Sigmoid colon (tissue), 4 donors: ENCODE data around the gene KLHL26.

Source experiments
- CTCF ChIP-seq, 4 experiments: fragments of 450-650 bp in 3 of 4; fragments of 200-600 bp in 1 of 4; IDR thresholded peaks; one replicate each; pipeline ENCODE4 v1.5.1; 2016 to 2019; ENCODE audit warnings: antibody characterized with exemption in 4 of 4, mild to moderate bottlenecking in 3 of 4, moderate library complexity in 2 of 4
- POLR2AphosphoS5 ChIP-seq, 4 donors: sonication (generic); formaldehyde crosslinking; IDR thresholded peaks; one replicate each; pipeline ENCODE4 v1.6.1; 2017; ENCODE audit warnings: antibody characterized with exemption in 4 of 4

GRCh38 chr19:18587561-18587960 lies 49.3 kb upstream of the KLHL26 start:
- no peak for TF ChIP-seq CTCF (IDR thresholded peaks at IDR 0.05)
- no peak for TF ChIP-seq POLR2AphosphoS5 (IDR thresholded peaks at IDR 0.05)
